Measurements from ENCODE around the gene MBD3L3.
"Not testable (repeated sequence)": the region's sequence is repeated elsewhere in the genome, so short reads cannot be mapped to it uniquely, and the experiment has no call there.

DNA sequence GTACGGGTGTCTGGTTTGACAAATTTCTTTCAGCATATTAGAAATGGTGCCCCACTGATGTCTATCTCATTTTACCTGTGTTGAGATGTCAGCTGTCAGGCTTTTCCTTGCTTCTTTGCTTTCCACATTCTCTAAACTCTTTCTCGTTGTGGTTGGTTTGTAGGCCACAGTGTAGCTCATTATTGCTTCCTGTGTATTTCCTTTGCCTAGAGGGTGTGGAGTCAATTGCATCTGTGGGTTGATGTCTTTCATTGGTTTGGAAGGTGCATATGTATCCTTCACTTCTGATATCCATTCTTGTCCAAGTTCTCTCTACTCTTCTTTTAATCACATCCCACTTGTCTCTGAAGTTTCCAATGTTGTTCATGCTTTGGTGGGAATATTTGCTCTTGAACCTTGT, 16.9 kb downstream of the MBD3L3 start:
- TF ChIP-seq, protein P1, sequence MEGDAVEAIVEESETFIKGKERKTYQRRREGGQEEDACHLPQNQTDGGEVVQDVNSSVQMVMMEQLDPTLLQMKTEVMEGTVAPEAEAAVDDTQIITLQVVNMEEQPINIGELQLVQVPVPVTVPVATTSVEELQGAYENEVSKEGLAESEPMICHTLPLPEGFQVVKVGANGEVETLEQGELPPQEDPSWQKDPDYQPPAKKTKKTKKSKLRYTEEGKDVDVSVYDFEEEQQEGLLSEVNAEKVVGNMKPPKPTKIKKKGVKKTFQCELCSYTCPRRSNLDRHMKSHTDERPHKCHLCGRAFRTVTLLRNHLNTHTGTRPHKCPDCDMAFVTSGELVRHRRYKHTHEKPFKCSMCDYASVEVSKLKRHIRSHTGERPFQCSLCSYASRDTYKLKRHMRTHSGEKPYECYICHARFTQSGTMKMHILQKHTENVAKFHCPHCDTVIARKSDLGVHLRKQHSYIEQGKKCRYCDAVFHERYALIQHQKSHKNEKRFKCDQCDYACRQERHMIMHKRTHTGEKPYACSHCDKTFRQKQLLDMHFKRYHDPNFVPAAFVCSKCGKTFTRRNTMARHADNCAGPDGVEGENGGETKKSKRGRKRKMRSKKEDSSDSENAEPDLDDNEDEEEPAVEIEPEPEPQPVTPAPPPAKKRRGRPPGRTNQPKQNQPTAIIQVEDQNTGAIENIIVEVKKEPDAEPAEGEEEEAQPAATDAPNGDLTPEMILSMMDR (IDR thresholded peaks at IDR 0.05), result not testable (repeated sequence)
- TF ChIP-seq POLR2A (IDR thresholded peaks at IDR 0.05), result not testable (repeated sequence)
